Measurements from ENCODE around the gene KAT2A.
A peak's percentile ranks its signal among the peaks of the same experiment; 100 is the strongest.

KAT2A gene
- total RNA-seq, result 33.2 to 51.5 (median 39.9) reads per million in 3 donors

GRCh38 chr17:42120770-42121769 lies at the start of gene KAT2A:
TSS of gene KAT2A (minus strand) at chr17:42121367. CDS start at chr17:42121304, 63 bp downstream.
- peak; percentile 42 to 65 (median 54) for DNase-seq
- Histone ChIP-seq H3K27ac (ENCODE audit: insufficient read depth, low read length, poor library complexity, severe bottlenecking) (peak within 1 kb of the TSS; percentile 30), H3K4me3 (ENCODE audit: insufficient read depth, low read depth, low read length, poor library complexity, severe bottlenecking) (peak within 1 kb of the TSS; percentile 69), H3K36me3 (ENCODE audit: control insufficient read depth, insufficient read depth, low read length) (peaks cover 28% of the 10 kb centered on the region), H3K9me3 (ENCODE audit: control insufficient read depth, low read length) (no peaks in the 10 kb centered on the region), H3K4me1 (ENCODE audit: control insufficient read depth, insufficient read depth, low read length, poor library complexity, severe bottlenecking) (peaks cover 8% of the 10 kb centered on the region), H3K27me3 (replicated peaks; ENCODE audit: control insufficient read depth, insufficient read depth, low read length, poor library complexity, severe bottlenecking) (no peaks in the 10 kb centered on the region)

DNA sequence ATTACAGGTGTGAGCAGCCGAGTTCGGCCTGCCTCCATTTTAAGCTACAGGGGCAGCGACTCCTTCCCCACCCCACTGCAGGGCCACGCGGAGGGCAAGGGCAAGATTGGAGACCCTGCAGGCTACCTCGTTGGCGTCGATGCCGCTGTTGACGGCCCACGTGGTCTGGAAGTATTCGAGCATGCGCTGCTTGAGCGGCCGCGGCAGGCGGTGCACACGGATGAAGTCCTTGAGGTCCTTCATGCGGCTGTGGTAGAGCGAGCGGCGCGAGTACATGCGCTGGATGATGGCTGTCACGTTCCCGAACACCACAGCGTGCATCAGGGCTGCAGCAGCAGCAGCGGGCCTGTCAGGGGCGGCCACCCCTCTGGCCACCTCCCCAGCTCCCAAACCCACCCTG lies 48.2 kb upstream of the KAT2A start:
- Histone ChIP-seq H3K27me3 (replicated peaks; ENCODE audit: control insufficient read depth, insufficient read depth, low read length, poor library complexity, severe bottlenecking) (no peaks in the 10 kb centered on the region), H3K27ac (ENCODE audit: insufficient read depth, low read length, poor library complexity, severe bottlenecking) (no peak overlapping the region), H3K4me1 (ENCODE audit: control insufficient read depth, insufficient read depth, low read length, poor library complexity, severe bottlenecking) (no peaks in the 10 kb centered on the region), H3K9me3 (ENCODE audit: control insufficient read depth, low read length) (no peaks in the 10 kb centered on the region), H3K4me3 (ENCODE audit: insufficient read depth, low read depth, low read length, poor library complexity, severe bottlenecking) (no peak overlapping the region), H3K36me3 (ENCODE audit: control insufficient read depth, insufficient read depth, low read length) (no peaks in the 10 kb centered on the region)
- DNase-seq, result no peak

GRCh38 chr17:42167807-42168206 lies 46.6 kb upstream of the KAT2A start:
- H3K27me3 ChIP-seq (replicated peaks; ENCODE audit: control insufficient read depth, insufficient read depth, low read length, poor library complexity, severe bottlenecking), result no peaks in the 10 kb centered on the region
- no peak overlapping the region for H3K4me3 ChIP-seq (ENCODE audit: insufficient read depth, low read depth, low read length, poor library complexity, severe bottlenecking)
- H3K36me3 ChIP-seq (ENCODE audit: control insufficient read depth, insufficient read depth, low read length), result no peaks in the 10 kb centered on the region
- no peak overlapping the region for H3K27ac ChIP-seq (ENCODE audit: insufficient read depth, low read length, poor library complexity, severe bottlenecking)
- DNase-seq, result no peak
- no peaks in the 10 kb centered on the region for H3K9me3 ChIP-seq (ENCODE audit: control insufficient read depth, low read length)
- no peaks in the 10 kb centered on the region for H3K4me1 ChIP-seq (ENCODE audit: control insufficient read depth, insufficient read depth, low read length, poor library complexity, severe bottlenecking)

DNA sequence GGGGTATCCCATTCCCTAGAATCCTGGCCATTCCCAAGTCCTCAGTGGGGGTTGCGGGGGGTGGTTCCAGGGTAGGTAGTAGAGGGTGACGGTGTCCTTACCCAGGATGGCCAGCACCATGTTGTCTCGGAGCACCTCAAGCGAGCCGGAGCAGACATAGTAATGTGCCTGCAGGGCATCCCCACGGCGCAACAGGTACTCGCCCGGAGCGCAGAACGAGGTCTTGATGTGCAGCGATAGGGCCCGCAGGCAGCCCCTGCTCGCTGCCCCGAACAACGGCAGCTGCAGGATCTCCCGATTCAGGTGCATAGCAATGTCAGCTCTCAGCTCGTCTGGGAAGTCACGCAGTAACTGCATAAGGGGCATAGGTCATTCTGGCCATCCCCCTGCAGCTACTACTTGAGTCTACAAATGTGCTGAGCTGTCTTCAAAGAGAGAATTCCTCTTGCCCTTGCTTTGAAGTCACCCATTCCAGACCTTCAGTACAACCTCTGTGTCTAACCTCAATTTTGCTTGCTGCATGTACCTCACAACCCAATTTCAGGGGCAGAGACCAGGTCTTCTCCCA lies 45.1 kb upstream of the KAT2A start:
- H3K36me3 ChIP-seq (ENCODE audit: control insufficient read depth, insufficient read depth, low read length), result no peaks in the 10 kb centered on the region
- H3K27me3 ChIP-seq (replicated peaks; ENCODE audit: control insufficient read depth, insufficient read depth, low read length, poor library complexity, severe bottlenecking), result no peaks in the 10 kb centered on the region
- H3K4me1 ChIP-seq (ENCODE audit: control insufficient read depth, insufficient read depth, low read length, poor library complexity, severe bottlenecking), result no peaks in the 10 kb centered on the region
- H3K4me3 ChIP-seq (ENCODE audit: insufficient read depth, low read depth, low read length, poor library complexity, severe bottlenecking), result no peak overlapping the region
- H3K27ac ChIP-seq (ENCODE audit: insufficient read depth, low read length, poor library complexity, severe bottlenecking), result no peak overlapping the region
- DNase-seq, result no peak
- no peaks in the 10 kb centered on the region for H3K9me3 ChIP-seq (ENCODE audit: control insufficient read depth, low read length)

DNA sequence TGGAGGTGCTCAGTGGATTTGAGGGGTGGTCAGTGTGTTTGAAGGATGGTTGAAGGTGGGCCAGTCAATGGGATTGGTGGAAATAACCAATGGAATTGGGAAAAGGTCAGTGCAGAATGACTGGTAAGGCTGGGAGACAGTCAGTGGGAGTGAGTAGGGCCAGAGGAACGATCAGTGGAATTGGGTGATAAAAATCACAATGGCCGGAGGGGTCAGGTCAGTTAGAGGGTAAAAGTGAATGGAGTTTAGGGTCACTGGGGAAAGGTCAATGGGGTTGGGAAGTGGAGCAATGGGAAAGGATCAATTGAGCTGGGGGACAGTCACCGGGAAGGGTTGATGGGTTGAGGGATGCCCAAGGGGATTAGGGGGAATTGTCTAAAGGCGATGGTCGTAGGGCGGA lies 44.6 kb upstream of the KAT2A start:
- no peak for DNase-seq
- Histone ChIP-seq H3K27me3 (replicated peaks; ENCODE audit: control insufficient read depth, insufficient read depth, low read length, poor library complexity, severe bottlenecking) (no peaks in the 10 kb centered on the region), H3K27ac (ENCODE audit: insufficient read depth, low read length, poor library complexity, severe bottlenecking) (no peak overlapping the region)

DNA sequence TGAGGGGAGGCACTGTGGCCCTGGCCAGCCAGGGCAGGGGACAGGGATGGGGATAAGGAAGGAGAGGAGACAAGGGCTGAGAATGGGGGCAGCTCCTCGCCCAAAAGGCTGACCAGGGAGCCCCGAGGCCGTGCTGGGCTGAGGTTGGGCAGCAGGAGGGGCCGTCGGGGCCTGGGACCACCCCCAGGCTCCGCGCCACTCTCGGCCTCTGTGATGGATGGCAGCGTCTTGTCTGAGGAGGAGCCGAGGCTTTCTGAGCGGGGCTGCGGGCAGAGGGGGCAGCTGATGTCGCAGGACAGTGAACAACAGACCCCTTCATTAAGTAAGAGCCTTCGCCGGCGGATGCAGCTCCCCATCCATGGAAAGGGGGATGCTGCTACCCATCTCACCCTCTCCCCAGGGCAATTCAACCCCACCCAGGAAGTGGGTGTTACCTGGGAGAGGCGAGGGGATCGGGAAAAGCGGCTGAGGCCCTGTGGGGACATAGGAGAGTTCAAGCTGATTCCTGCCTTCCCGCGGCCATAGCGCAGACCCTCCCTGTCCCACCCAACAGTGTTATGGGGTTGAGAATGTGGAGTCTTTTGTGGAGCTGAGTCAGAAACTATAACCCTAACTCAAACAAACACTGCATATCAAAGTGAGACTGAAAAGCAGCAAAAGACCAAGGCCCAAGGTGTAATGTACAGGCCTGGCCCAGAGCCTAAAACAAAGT lies 42.7 kb upstream of the KAT2A start:
- Histone ChIP-seq H3K9me3 (ENCODE audit: control insufficient read depth, low read length) (no peaks in the 10 kb centered on the region), H3K36me3 (ENCODE audit: control insufficient read depth, insufficient read depth, low read length) (no peaks in the 10 kb centered on the region), H3K4me3 (ENCODE audit: insufficient read depth, low read depth, low read length, poor library complexity, severe bottlenecking) (no peak overlapping the region), H3K27ac (ENCODE audit: insufficient read depth, low read length, poor library complexity, severe bottlenecking) (no peak overlapping the region), H3K4me1 (ENCODE audit: control insufficient read depth, insufficient read depth, low read length, poor library complexity, severe bottlenecking) (no peaks in the 10 kb centered on the region), H3K27me3 (replicated peaks; ENCODE audit: control insufficient read depth, insufficient read depth, low read length, poor library complexity, severe bottlenecking) (no peaks in the 10 kb centered on the region)
- no peak for DNase-seq

More for the DNA sequence above, 44.6 kb upstream of the KAT2A start:
- H3K4me3 ChIP-seq (ENCODE audit: insufficient read depth, low read depth, low read length, poor library complexity, severe bottlenecking), result no peak overlapping the region
- H3K36me3 ChIP-seq (ENCODE audit: control insufficient read depth, insufficient read depth, low read length), result no peaks in the 10 kb centered on the region
- H3K4me1 ChIP-seq (ENCODE audit: control insufficient read depth, insufficient read depth, low read length, poor library complexity, severe bottlenecking), result no peaks in the 10 kb centered on the region
- H3K9me3 ChIP-seq (ENCODE audit: control insufficient read depth, low read length), result no peaks in the 10 kb centered on the region

DNA sequence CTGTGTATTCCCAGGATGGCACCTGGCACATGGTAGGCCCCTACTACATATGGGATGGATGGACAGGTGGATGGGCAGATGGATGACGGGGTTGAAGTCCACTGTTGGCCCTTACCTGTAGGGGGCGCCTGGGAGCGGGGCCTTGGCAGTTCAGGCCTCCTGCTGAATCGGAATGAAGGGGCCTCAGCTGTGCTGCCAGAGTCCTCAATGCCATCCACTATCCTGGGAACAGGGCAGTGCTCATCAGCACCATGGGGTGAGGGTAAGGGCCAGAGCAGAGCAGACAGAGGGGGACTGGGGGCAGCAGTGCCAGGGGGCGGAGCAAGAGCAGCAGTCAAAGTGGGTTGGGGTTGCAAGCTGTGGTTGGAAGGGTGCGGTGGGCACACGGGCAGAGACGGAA lies 41.9 kb upstream of the KAT2A start:
- Histone ChIP-seq H3K4me3 (ENCODE audit: insufficient read depth, low read depth, low read length, poor library complexity, severe bottlenecking) (no peak overlapping the region), H3K36me3 (ENCODE audit: control insufficient read depth, insufficient read depth, low read length) (no peaks in the 10 kb centered on the region), H3K4me1 (ENCODE audit: control insufficient read depth, insufficient read depth, low read length, poor library complexity, severe bottlenecking) (no peaks in the 10 kb centered on the region), H3K27ac (ENCODE audit: insufficient read depth, low read length, poor library complexity, severe bottlenecking) (no peak overlapping the region), H3K27me3 (replicated peaks; ENCODE audit: control insufficient read depth, insufficient read depth, low read length, poor library complexity, severe bottlenecking) (no peaks in the 10 kb centered on the region), H3K9me3 (ENCODE audit: control insufficient read depth, low read length) (no peaks in the 10 kb centered on the region)
- DNase-seq, result no peak

- Histone ChIP-seq H3K4me3 (ENCODE audit: insufficient read depth, low read depth, low read length, poor library complexity, severe bottlenecking) (no peak overlapping the region), H3K27ac (ENCODE audit: insufficient read depth, low read length, poor library complexity, severe bottlenecking) (no peak overlapping the region), H3K27me3 (replicated peaks; ENCODE audit: control insufficient read depth, insufficient read depth, low read length, poor library complexity, severe bottlenecking) (no peaks in the 10 kb centered on the region), H3K4me1 (ENCODE audit: control insufficient read depth, insufficient read depth, low read length, poor library complexity, severe bottlenecking) (no peaks in the 10 kb centered on the region), H3K9me3 (ENCODE audit: control insufficient read depth, low read length) (no peaks in the 10 kb centered on the region), H3K36me3 (ENCODE audit: control insufficient read depth, insufficient read depth, low read length) (no peaks in the 10 kb centered on the region)
- no peak for DNase-seq
These were observed 39.4 kb upstream of the KAT2A start for GRCh38 chr17:42160531-42160910.

DNA sequence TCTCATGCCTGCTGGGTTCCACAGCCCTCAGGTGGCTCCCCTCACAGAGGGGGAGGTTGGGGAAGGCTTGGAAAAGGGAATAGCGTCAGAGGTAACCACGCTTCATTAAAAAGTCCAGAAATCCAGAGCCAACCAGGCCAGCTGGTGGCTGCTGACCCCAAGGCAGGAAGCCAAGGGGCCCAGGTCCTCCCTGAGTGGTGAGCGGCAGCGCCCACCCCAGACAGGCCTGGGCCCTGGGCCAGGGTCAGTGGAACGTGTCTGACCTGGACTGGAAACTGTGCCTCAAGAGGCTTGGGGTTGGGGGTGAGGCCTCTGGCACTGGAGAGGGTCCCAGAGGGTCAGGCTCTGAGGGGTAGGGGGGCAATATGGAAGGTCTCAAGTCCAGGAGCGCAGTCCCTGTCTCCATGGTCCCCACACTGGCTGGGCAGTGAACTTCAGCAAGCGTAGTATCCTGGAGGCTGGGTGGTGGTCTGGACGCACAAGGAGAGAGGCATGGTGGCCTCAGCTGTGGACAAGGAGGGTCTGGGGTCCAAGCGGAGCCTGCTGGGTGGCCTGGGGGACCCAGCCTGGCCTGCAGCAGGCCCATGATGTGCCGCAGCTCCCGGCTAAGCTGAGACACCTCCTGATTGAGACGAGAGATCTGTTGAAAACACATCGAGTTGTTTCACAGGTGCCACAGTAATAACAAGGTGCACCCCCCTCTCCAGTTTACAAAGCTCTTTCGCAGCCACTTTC lies 38.8 kb upstream of the KAT2A start:
- Histone ChIP-seq H3K4me3 (ENCODE audit: insufficient read depth, low read depth, low read length, poor library complexity, severe bottlenecking) (no peak overlapping the region), H3K27ac (ENCODE audit: insufficient read depth, low read length, poor library complexity, severe bottlenecking) (no peak overlapping the region), H3K36me3 (ENCODE audit: control insufficient read depth, insufficient read depth, low read length) (no peaks in the 10 kb centered on the region), H3K27me3 (replicated peaks; ENCODE audit: control insufficient read depth, insufficient read depth, low read length, poor library complexity, severe bottlenecking) (no peaks in the 10 kb centered on the region), H3K9me3 (ENCODE audit: control insufficient read depth, low read length) (no peaks in the 10 kb centered on the region), H3K4me1 (ENCODE audit: control insufficient read depth, insufficient read depth, low read length, poor library complexity, severe bottlenecking) (no peaks in the 10 kb centered on the region)
- DNase-seq, result no peak
